T-helper 1 cell treated with Interleukin-12 subunit alpha and Interleukin-12 subunit beta and Interleukin-4 antibody, amounts not matched to agents 30 μg/mL and 1 μg/mL, for 36 hours (primary cell): ENCODE results near the gene ZNF445.
A peak's percentile ranks its signal among the peaks of the same experiment; 100 is the strongest.
"Not testable (repeated sequence)": the region's sequence is repeated elsewhere in the genome, so short reads cannot be mapped to it uniquely, and the experiment has no call there.

Source experiments
- H3K27ac Mint-ChIP-seq: one replicate; pipeline ENCODE4 v1.8.0; 2021; ENCODE audit warnings: mild to moderate bottlenecking, mixed read lengths
- H3K27me3 Mint-ChIP-seq: one replicate; pipeline ENCODE4 v1.8.0; 2021; ENCODE audit warnings: low read depth, mixed read lengths
- H3K36me3 Mint-ChIP-seq: one replicate; pipeline ENCODE4 v1.8.0; 2021; ENCODE audit warnings: low read depth, mixed read lengths
- H3K4me1 Mint-ChIP-seq: one replicate; pipeline ENCODE4 v1.8.0; 2021; ENCODE audit warnings: low read depth, mixed read lengths
- H3K4me3 Mint-ChIP-seq: one replicate; pipeline ENCODE4 v1.8.0; 2021; ENCODE audit warnings: mild to moderate bottlenecking, moderate library complexity, mixed read lengths
- H3K9me3 Mint-ChIP-seq: one replicate; pipeline ENCODE4 v1.8.0; 2021; ENCODE audit warnings: mixed read lengths

Gene ZNF445

DNA sequence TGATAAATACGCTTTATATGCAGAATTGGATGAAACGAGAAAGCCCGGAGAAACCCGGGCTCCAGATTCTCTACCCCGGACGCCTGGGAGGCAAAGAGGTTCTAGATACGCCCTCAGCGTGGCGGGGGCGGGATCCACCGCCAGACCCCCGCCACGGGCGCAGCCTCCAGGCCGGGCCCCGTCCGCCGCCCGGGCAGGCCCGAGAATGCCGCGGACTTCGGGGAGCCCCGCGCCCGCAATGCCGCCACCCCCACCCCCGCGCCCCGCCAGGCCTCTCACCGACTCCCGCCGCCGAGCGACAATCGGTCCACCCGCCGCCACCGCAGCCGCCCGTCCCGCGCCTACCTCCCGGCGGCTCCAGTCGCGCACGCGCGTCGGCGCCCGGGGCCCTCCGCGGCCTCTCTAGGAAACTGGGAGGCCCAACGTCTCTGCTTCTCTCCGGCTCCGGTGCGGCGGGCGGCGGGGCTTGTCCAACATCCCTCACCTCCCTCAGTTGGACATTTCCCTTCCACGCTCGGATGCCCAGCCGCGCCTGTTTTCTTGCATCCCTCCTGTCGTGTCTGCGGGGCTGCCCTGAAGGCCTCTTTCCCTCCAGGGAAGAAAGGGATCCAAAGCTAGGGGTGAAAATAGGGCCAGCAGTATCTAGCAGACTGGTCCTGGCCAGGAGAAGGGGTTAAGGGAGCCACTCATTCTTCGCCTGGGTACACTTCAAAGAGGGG is at the start of gene ZNF445:
Gene ZNF445 (minus strand): TSS at position 359 of the 719 bp plus-strand sequence. CDS start 22,121 bp downstream, outside the sequence.
- Mint-ChIP-seq H3K27me3 (no peaks in the 10 kb centered on the region), H3K4me3 (peak within 1 kb of the TSS; percentile 96), H3K36me3 (peaks cover 2% of the 10 kb centered on the region), H3K27ac (peak within 1 kb of the TSS; percentile 84), H3K9me3 (no peaks in the 10 kb centered on the region), H3K4me1 (peaks cover 21% of the 10 kb centered on the region)

DNA sequence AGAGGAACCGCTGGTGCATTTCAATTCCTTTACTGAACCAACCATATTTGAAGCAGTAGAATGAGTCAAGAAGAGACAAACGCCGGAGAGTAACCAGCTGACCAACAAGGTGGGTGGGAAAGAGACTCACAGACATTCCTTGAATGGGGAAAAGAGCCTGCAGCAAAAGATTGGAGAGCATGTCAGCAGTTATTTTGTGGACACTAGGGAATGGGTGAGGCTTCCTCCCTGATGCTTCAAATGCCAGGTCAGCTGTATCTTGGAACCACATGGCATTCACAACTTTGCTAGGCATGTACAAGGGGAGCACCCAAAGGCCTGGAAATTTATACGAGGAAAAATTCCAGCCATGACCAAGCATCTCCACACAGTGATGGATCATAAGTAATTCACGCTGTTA is 47.6 kb upstream of the ZNF445 start:
- Mint-ChIP-seq H3K4me1 (no peaks in the 10 kb centered on the region), H3K27me3 (peaks cover 24% of the 10 kb centered on the region), H3K4me3 (no peak overlapping the region), H3K36me3 (no peaks in the 10 kb centered on the region), H3K9me3 (no peaks in the 10 kb centered on the region), H3K27ac (no peak overlapping the region)

DNA sequence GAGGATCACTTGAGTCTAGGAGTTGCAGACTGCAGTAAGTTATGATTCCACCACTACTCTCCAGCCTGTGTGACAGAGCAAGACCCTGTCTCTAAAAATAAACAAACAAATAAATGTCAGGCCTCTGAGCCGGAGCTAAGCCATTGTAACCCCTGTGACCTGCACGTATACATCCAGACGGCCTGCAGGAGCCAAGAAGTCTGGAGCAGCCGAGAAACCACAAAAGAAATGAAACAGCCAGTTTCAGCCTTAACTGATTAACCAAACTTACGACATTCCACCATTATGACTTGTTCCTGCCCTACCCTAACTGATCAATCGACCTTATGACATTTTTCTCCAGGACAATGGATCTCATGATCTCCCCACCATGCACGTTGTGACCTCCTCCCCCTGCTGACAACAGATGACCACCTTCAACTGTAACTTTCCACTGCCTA is 45.0 kb upstream of the ZNF445 start:
- H3K27ac Mint-ChIP-seq, result no peak overlapping the region
- no peaks in the 10 kb centered on the region for H3K9me3 Mint-ChIP-seq
- H3K36me3 Mint-ChIP-seq, result no peaks in the 10 kb centered on the region
- H3K27me3 Mint-ChIP-seq, result peaks cover 22% of the 10 kb centered on the region
- no peak overlapping the region for H3K4me3 Mint-ChIP-seq
- peaks cover 3% of the 10 kb centered on the region for H3K4me1 Mint-ChIP-seq

DNA sequence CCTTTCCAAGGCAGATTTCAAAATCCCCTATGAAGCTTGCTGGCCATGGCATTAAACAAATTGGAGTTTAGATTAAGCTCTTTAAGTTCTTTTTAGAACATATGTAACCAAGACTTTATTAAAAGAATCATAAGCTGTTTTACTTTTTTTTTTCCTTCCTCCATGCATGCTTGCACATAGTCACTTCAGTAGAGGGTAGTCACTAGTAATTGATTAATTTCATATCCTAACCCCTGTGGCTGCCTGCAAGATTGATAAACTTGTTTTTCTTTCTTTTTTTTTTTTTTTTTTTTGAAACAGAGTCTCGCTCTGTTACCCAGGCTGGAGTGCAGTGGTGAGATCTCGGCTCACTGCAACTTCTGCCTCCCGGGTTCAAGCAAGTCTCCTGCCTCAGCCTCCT is 44.3 kb upstream of the ZNF445 start:
- Mint-ChIP-seq H3K27me3 (peaks cover 22% of the 10 kb centered on the region), H3K4me3 (no peak overlapping the region), H3K27ac (no peak overlapping the region), H3K36me3 (no peaks in the 10 kb centered on the region), H3K4me1 (peaks cover 3% of the 10 kb centered on the region), H3K9me3 (no peaks in the 10 kb centered on the region)

DNA sequence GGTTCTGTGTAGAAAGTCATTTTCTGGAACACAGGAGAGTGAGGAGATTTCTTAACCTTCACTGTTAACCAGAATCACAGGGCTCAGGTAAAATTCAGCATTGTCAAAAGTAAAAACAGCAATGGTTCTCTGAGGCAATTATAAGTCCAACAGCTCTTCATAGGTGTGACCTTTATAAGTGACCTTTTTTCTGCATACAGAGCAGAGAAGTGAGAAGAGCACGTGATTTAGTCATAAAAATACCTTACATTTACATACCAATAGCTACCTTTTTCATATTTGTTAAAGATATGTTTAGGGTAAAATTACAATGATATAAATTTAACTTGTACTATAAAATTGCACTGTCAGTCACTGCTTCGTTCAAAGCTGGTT is 41.3 kb upstream of the ZNF445 start:
- Mint-ChIP-seq H3K4me3 (no peak overlapping the region), H3K9me3 (no peaks in the 10 kb centered on the region), H3K4me1 (peaks cover 3% of the 10 kb centered on the region), H3K27ac (no peak overlapping the region), H3K27me3 (peaks cover 22% of the 10 kb centered on the region), H3K36me3 (no peaks in the 10 kb centered on the region)

DNA sequence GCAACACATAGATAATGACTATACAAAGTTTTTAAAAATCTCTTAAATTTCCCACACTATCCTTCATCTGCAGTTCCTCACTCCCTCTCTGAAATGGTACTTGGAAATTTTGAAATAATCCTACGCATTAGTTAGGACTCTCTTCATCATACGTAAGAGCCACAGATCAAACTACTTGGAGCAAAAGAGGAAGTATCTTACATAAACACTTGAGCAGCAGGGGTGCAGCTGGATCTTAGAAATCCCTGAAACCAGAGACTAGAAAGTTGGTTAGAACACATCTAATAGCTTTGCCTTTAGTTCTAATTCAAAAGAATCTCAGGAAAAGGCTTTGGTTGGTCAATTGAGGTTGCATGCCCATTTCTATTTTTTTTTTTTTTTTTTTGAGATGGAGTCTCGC is 38.8 kb upstream of the ZNF445 start:
- H3K27ac Mint-ChIP-seq, result no peak overlapping the region
- H3K36me3 Mint-ChIP-seq, result no peaks in the 10 kb centered on the region
- peaks cover 16% of the 10 kb centered on the region for H3K27me3 Mint-ChIP-seq
- peaks cover 7% of the 10 kb centered on the region for H3K4me1 Mint-ChIP-seq
- no peaks in the 10 kb centered on the region for H3K9me3 Mint-ChIP-seq
- no peak overlapping the region for H3K4me3 Mint-ChIP-seq

DNA sequence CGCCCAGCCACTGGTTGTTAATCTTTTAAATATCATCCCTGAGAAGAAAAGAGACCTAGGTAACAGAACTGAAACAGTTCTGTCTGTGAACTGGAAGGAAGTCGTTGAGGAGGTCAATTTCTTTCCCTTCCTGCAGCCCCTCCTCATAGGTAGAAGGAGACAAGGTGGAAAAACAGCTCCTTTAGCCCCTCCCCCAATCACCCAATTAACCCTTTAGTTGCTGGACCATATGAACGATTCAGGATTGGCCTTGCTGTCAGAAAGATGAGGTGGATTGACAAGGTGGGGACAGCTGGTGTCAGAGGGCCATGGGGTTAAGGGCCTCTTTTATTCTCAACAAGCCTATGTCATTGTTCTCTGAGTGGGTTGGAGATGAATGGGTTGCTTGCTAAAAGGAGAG is 36.0 kb upstream of the ZNF445 start:
- Mint-ChIP-seq H3K9me3 (no peaks in the 10 kb centered on the region), H3K27ac (no peak overlapping the region), H3K27me3 (peaks cover 7% of the 10 kb centered on the region), H3K36me3 (peaks cover 3% of the 10 kb centered on the region), H3K4me1 (peaks cover 23% of the 10 kb centered on the region), H3K4me3 (no peak overlapping the region)

DNA sequence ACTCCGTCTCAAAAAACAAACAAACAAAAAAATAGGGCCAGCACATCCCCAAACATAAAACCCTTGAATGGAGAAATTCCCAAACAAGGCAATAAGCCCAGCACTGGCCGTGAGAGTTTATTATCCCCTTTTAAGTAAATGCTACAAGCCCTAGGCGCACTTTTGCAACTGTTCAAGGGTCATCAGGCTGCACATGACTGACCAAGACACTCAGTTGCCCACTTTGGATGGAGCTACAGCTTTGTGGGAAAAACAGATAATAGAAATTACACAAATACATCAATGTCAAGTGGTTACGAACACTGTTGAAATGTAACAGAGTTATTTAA is 33.7 kb upstream of the ZNF445 start:
- H3K9me3 Mint-ChIP-seq, result peaks cover 5% of the 10 kb centered on the region
- H3K27me3 Mint-ChIP-seq, result peaks cover 3% of the 10 kb centered on the region
- peaks cover 13% of the 10 kb centered on the region for H3K36me3 Mint-ChIP-seq
- H3K4me3 Mint-ChIP-seq, result peak overlapping the region; percentile 96
- H3K27ac Mint-ChIP-seq, result peak overlapping the region; percentile 81
- H3K4me1 Mint-ChIP-seq, result peaks cover 28% of the 10 kb centered on the region

DNA sequence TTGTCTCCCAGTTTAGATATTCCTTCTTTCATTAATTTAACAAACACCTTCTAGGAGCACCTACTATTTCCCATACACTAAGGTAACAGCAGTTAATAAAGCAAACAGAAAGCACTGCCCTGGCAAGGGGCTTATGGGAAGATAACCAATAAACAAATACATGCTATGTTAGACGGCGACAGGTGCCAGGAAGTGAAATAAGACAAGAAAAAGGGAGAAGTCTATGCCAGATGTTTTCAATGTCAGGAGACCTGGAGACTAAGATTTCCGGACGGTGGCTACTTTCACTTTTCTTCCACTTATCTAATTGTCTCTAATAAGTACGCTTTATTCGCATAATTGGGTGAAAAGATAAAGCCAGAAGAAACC is 32.5 kb upstream of the ZNF445 start:
- Mint-ChIP-seq H3K9me3 (peaks cover 17% of the 10 kb centered on the region), H3K4me3 (peak overlapping the region; percentile 96), H3K4me1 (peaks cover 28% of the 10 kb centered on the region)

DNA sequence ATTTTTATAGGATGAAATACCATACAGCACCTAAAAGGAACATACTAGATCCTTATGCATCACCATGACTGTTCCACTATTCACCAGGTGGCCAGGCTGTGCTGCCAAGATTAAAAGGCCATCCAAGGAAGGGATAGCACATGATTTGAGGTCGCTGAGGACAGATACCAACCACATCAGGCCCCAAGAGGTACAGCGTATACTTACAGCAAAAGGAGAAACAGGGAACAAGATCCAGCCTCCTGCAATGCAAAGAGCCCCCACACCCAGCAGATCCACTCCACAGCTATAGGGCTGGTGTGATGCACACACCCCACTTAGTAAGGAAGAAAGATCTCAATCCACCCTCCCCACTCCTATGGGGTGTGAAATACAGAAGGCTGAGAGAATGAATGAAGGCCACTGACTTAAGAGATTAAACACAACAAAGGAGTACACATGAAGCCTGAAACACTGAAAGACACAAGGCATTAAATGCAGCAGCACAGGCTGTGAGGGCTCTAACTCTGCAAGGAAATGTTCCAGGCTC is 32.0 kb upstream of the ZNF445 start:
- Mint-ChIP-seq H3K36me3 (peaks cover 25% of the 10 kb centered on the region), H3K4me3 (peak overlapping the region; percentile 96), H3K4me1 (peaks cover 28% of the 10 kb centered on the region), H3K9me3 (peaks cover 18% of the 10 kb centered on the region), H3K27ac (peak overlapping the region; percentile 79), H3K27me3 (no peaks in the 10 kb centered on the region)

More for the DNA sequence above, 32.5 kb upstream of the ZNF445 start:
- Mint-ChIP-seq H3K27ac (peak overlapping the region; percentile 79), H3K36me3 (peaks cover 25% of the 10 kb centered on the region), H3K27me3 (no peaks in the 10 kb centered on the region)

DNA sequence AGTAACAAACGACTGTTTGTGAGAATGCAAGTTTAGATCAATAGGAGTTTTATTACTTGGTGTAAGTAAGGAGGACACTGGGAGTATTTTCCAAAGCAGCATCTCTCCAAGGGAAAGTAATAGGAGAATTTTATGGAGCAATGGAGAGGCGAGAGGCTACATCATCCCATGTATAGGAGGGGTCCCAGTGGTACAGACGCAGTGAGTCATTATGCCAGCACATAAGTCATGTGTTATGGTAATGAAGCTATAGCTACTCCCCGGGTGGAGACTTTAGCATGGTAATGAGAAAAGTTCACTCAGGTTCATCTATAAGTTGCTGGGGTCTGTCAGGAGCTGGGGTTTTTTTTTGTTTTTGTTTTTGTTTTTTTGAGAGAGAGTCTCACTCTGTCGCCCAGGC is 29.5 kb upstream of the ZNF445 start:
- H3K36me3 Mint-ChIP-seq, result peaks cover 45% of the 10 kb centered on the region
- H3K27ac Mint-ChIP-seq, result no peak overlapping the region
- no peaks in the 10 kb centered on the region for H3K27me3 Mint-ChIP-seq
- H3K4me1 Mint-ChIP-seq, result peaks cover 28% of the 10 kb centered on the region
- H3K9me3 Mint-ChIP-seq, result peaks cover 37% of the 10 kb centered on the region
- H3K4me3 Mint-ChIP-seq, result no peak overlapping the region

DNA sequence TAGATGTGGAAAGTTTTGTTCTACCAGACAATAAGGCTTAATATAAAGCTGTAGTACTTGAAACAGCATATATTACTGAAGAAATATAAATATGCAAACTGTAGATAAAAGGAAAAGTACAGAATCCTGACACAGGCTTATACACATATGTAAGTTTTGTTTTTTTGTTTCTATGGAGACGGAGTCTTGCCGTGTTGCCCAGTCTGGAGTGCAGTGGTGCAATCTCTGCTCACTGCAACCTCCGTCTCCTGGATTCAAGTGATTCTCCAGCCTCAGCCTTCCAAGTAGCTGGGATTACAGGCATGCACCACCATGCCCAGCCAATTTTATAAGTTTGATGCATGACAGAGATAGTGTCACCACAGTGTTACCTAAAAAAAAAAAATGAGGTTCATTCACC is 29.1 kb upstream of the ZNF445 start:
- Mint-ChIP-seq H3K36me3 (peaks cover 48% of the 10 kb centered on the region), H3K27ac (no peak overlapping the region), H3K27me3 (no peaks in the 10 kb centered on the region), H3K9me3 (peaks cover 41% of the 10 kb centered on the region), H3K4me3 (no peak overlapping the region), H3K4me1 (peaks cover 27% of the 10 kb centered on the region)

DNA sequence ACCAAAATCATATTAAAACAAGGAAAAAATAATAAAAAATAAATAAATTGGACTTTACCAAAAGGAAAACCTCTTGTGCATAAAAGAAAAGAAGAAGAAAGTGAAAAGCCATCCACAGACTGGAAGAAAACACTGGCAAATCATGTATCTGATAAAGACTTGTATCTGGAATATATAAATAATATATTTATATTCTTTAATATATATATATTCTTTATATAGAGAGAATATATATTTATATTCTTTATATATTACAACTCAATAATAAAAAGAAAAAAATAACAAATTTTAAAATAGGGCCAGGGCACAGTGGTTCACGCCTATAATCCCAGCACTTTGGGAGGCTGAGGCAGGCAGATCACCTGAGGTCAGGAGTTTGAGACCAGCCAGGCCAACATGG is 27.1 kb upstream of the ZNF445 start:
- Mint-ChIP-seq H3K4me1 (peaks cover 16% of the 10 kb centered on the region), H3K4me3 (no peak overlapping the region), H3K27me3 (no peaks in the 10 kb centered on the region), H3K36me3 (peaks cover 66% of the 10 kb centered on the region), H3K27ac (no peak overlapping the region), H3K9me3 (peaks cover 59% of the 10 kb centered on the region)

DNA sequence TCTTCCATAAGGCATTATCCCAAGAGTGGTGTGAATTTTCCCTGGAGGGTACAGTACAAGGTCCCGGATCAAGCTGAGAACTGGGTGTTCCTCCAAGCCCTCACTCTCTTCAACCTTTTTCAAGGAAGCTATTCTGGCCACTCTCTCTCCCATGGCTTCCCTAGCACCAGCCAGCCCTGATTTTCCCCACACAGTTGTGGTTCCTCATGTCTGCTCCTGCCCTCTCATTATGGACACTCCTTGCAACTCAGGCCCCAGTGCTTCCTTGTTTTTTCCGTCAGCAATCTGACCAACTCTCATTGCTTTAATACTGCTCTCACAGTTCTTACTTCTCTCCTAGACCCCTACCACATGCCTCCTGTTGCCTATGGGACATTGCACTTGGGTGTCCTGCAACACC is 25.7 kb upstream of the ZNF445 start:
- H3K27me3 Mint-ChIP-seq, H3K4me1 Mint-ChIP-seq, H3K4me3 Mint-ChIP-seq, H3K27ac Mint-ChIP-seq: not testable (repeated sequence)
- Mint-ChIP-seq H3K36me3 (peaks cover 74% of the 10 kb centered on the region), H3K9me3 (peaks cover 73% of the 10 kb centered on the region)

DNA sequence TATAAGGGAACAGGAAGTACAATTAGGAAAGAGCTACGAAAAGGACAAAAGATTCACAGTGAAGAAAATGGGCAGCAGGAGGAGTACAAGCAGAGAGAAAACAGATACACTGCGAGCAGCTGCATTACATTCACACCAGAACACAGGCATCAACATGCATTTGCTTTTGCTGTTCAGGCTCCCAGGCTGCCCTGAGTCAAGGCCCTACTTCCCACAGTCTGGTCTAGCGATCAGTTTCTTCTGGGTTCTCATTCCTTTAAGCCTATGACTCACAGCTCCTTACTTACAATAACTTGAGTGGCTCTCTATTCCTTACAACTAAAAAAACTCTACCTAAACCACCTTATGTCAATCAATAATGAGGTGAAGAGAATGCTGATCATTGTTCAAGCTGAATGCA is 24.5 kb upstream of the ZNF445 start:
- peaks cover 3% of the 10 kb centered on the region for H3K4me1 Mint-ChIP-seq

DNA sequence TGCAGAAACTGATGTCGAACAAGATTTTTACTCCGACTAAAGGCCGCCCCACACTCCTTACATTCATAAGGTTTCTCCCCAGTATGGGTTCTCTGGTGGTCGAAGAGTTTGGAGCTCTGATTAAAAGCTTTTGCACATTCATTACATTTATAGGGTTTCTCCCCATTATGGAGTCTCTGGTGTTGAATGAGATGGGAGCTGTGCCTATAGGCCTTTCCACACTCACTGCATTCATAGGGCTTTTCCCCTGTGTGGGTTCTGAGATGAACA is 22.4 kb upstream of the ZNF445 start:
- peaks cover 83% of the 10 kb centered on the region for H3K9me3 Mint-ChIP-seq
- H3K27me3 Mint-ChIP-seq, H3K4me3 Mint-ChIP-seq, H3K27ac Mint-ChIP-seq, H3K4me1 Mint-ChIP-seq: not testable (repeated sequence)
- H3K36me3 Mint-ChIP-seq, result peaks cover 70% of the 10 kb centered on the region

More for the DNA sequence above, 24.5 kb upstream of the ZNF445 start:
- no peak overlapping the region for H3K4me3 Mint-ChIP-seq
- peaks cover 81% of the 10 kb centered on the region for H3K9me3 Mint-ChIP-seq
- no peaks in the 10 kb centered on the region for H3K27me3 Mint-ChIP-seq
- H3K27ac Mint-ChIP-seq, result no peak overlapping the region
- peaks cover 82% of the 10 kb centered on the region for H3K36me3 Mint-ChIP-seq
